GM12801 (cell line): ENCODE results near the gene KCNV2.

Source experiments
- CTCF ChIP-seq: IDR thresholded peaks from one replicate; pipeline ENCODE4 v1.5.1; 2011; ENCODE audit warnings: control low read depth; ENCODE audit not compliant: insufficient read length; ENCODE audit errors: extremely low read depth

Gene KCNV2

GRCh38 chr9:2722715-2723114 lies 5.4 kb downstream of the KCNV2 start:
- TF ChIP-seq CTCF: no peak

- TF ChIP-seq CTCF: no peak
These were observed 6.2 kb downstream of the KCNV2 start for GRCh38 chr9:2723376-2724065.

- TF ChIP-seq CTCF: no peak
These were observed 7.8 kb downstream of the KCNV2 start for GRCh38 chr9:2725126-2725525.

GRCh38 chr9:2725898-2726649 lies 8.8 kb downstream of the KCNV2 start:
- TF ChIP-seq CTCF: no peak

- no peak for TF ChIP-seq CTCF
These were observed 9.5 kb downstream of the KCNV2 start for GRCh38 chr9:2726650-2727340.

GRCh38 chr9:2727374-2727773 lies 10.1 kb downstream of the KCNV2 start:
- TF ChIP-seq CTCF: no peak

- no peak for TF ChIP-seq CTCF
These were observed 10.8 kb downstream of the KCNV2 start for GRCh38 chr9:2727966-2728613.
